CD14-positive monocyte (primary cell): ENCODE measurements around the gene FUZ. TPM values are rescaled to one million over a fixed set of nuclear protein-coding genes. Genes with fewer than 3 reads are reported as not detected.
A peak's percentile ranks its signal among the peaks of the same experiment; 100 is the strongest.

Experiments used
- DNase-seq, 3 donors: peaks; one replicate each; pipeline ENCODE4 v3.0.0-alpha.2; 2011 to 2022
- H2AFZ ChIP-seq: 2 replicates; pipeline ENCODE4 v1.6.0; 2012; ENCODE audit warnings: mild to moderate bottlenecking, low read depth, low read length, inconsistent platforms; ENCODE audit not compliant: insufficient read depth, poor library complexity, severe bottlenecking
- H3K27ac ChIP-seq, 2 donors: 1 replicate in 1 of 2; 2 replicates in 1 of 2; pipeline ENCODE4 v1.5.1; 2012 to 2013; ENCODE audit warnings: low read length in 2 of 2, control low read depth in 1 of 2, inconsistent platforms in 1 of 2, low read depth in 1 of 2, mild to moderate bottlenecking in 1 of 2
- H3K27me3 ChIP-seq, 2 donors: one replicate each; pipeline versions ENCODE4 v1.6.0 to v1.6.1; 2011 to 2013; ENCODE audit warnings: low read length in 2 of 2; ENCODE audit not compliant: control insufficient read depth in 2 of 2, insufficient read depth in 2 of 2
- H3K36me3 ChIP-seq, 2 donors: replicated peaks in 1 of 2; 1 replicate in 1 of 2; 2 replicates in 1 of 2; pipeline versions ENCODE4 v1.5.1 to v1.6.1; 2012 to 2013; ENCODE audit warnings: low read length in 2 of 2, control low read depth in 1 of 2, inconsistent platforms in 1 of 2, mild to moderate bottlenecking in 1 of 2; ENCODE audit not compliant: insufficient read depth in 2 of 2, control insufficient read depth in 1 of 2
- H3K4me1 ChIP-seq, 2 donors: 1 replicate in 1 of 2; 2 replicates in 1 of 2; pipeline versions ENCODE4 v1.5.1 to v1.6.1; 2012 to 2013; ENCODE audit warnings: low read length in 2 of 2, control low read depth in 1 of 2, inconsistent platforms in 1 of 2, mild to moderate bottlenecking in 1 of 2, moderate library complexity in 1 of 2; ENCODE audit not compliant: insufficient read depth in 2 of 2, control insufficient read depth in 1 of 2
- H3K4me2 ChIP-seq: replicated peaks from 2 replicates; pipeline ENCODE3; 2012; ENCODE audit warnings: low read length, moderate library complexity, mild to moderate bottlenecking; ENCODE audit not compliant: poor library complexity, severe bottlenecking; ENCODE audit errors: extremely low read depth
- H3K4me3 ChIP-seq, 3 experiments: fragments of 200-600 bp in 1 of 3; sonication (generic) in 1 of 3; replicated peaks in 1 of 3; 1 replicate in 2 of 3; 2 replicates in 1 of 3; pipeline ENCODE4 v1.5.1; 2011 to 2013; ENCODE audit warnings: low read length in 3 of 3, mild to moderate bottlenecking in 3 of 3, control low read depth in 2 of 3, low read depth in 2 of 3, inconsistent platforms in 1 of 3, moderate library complexity in 1 of 3
- H3K79me2 ChIP-seq: 2 replicates; pipeline ENCODE4 v1.6.0; 2012; ENCODE audit warnings: mild to moderate bottlenecking, control low read depth, inconsistent platforms, low read length, moderate library complexity; ENCODE audit not compliant: insufficient read depth
- H3K9ac ChIP-seq: 2 replicates; pipeline ENCODE4 v1.6.0; 2017; ENCODE audit warnings: low read length, mild to moderate bottlenecking; ENCODE audit not compliant: insufficient read depth, poor library complexity, severe bottlenecking
- H3K9me3 ChIP-seq, 2 donors: replicated peaks in 1 of 2; 1 replicate in 1 of 2; 2 replicates in 1 of 2; pipeline versions ENCODE4 v1.5.1 to v1.6.1; 2012 to 2013; ENCODE audit warnings: low read length in 2 of 2, control low read depth in 1 of 2; ENCODE audit not compliant: control insufficient read depth in 1 of 2, insufficient read depth in 1 of 2
- H4K20me1 ChIP-seq: 2 replicates; pipeline ENCODE4 v1.6.0; 2012; ENCODE audit warnings: mild to moderate bottlenecking, low read length, control low read depth, moderate library complexity; ENCODE audit not compliant: insufficient read depth
- H3K27ac Mint-ChIP-seq, 7 donors: one replicate each; pipeline ENCODE4 v1.8.0; 2020; ENCODE audit warnings: mild to moderate bottlenecking in 7 of 7, mixed read lengths in 7 of 7, moderate library complexity in 6 of 7, inconsistent platforms in 2 of 7
- H3K27me3 Mint-ChIP-seq, 3 donors: one replicate each; pipeline ENCODE4 v1.8.0; 2021 to 2022; ENCODE audit warnings: low read depth in 3 of 3, mild to moderate bottlenecking in 3 of 3, mixed read lengths in 3 of 3, moderate library complexity in 3 of 3, inconsistent platforms in 1 of 3
- H3K36me3 Mint-ChIP-seq, 2 donors: one replicate each; pipeline ENCODE4 v1.8.0; 2020; ENCODE audit warnings: mixed read lengths in 2 of 2, inconsistent platforms in 1 of 2, mild to moderate bottlenecking in 1 of 2
- H3K4me1 Mint-ChIP-seq: one replicate; pipeline ENCODE4 v1.8.0; 2020; ENCODE audit warnings: mild to moderate bottlenecking, mixed read lengths
- H3K4me3 Mint-ChIP-seq, 2 donors: one replicate each; pipeline ENCODE4 v1.8.0; 2020; ENCODE audit warnings: mild to moderate bottlenecking in 2 of 2, mixed read lengths in 2 of 2, moderate library complexity in 1 of 2
- H3K9me3 Mint-ChIP-seq, 7 donors: one replicate each; pipeline ENCODE4 v1.8.0; 2020 to 2022; ENCODE audit warnings: mixed read lengths in 7 of 7, mild to moderate bottlenecking in 6 of 7, moderate library complexity in 6 of 7, inconsistent platforms in 2 of 7
- WGBS: methylation state at CpG from one replicate; pipeline ENCODE4 v1.1.5; 2013; ENCODE audit warnings: missing lambda C conversion rate; ENCODE audit not compliant: insufficient coverage; 5-methylcytosine and 5-hydroxymethylcytosine counted together
- intact Hi-C, 2 donors: fragments of 100-400 bp; cut with micrococcal nuclease; formaldehyde crosslinking; loops; one replicate each; pipeline versions ENCODE4 v1.15.0 to v1.15.1; 2023
- polyA plus RNA-seq, 3 donors: library from polyadenylated mRNA; depleted of rRNA in 1 of 3; unstranded in 2 of 3; stranded (reverse) in 1 of 3; fragments of 300-500 nt in 2 of 3; fragments of >200 nt in 1 of 3; fragmentation: Illumina TruSeq in 2 of 3; gene quantifications; 1 replicate in 2 of 3; 2 replicates in 1 of 3; pipeline ENCODE4 v1.2.3, GENCODE V29; 2012 to 2021
- TF ChIP-seq, protein P1 (sequence below): fragments of 200-600 bp; IDR thresholded peaks from one replicate; pipeline ENCODE4 v1.8.0; 2022; ENCODE audit warnings: antibody characterized with exemption, mild to moderate bottlenecking

Gene FUZ
- polyA plus RNA-seq, 3 donors, result 5.3 to 16.7 (median 5.3) TPM

DNA sequence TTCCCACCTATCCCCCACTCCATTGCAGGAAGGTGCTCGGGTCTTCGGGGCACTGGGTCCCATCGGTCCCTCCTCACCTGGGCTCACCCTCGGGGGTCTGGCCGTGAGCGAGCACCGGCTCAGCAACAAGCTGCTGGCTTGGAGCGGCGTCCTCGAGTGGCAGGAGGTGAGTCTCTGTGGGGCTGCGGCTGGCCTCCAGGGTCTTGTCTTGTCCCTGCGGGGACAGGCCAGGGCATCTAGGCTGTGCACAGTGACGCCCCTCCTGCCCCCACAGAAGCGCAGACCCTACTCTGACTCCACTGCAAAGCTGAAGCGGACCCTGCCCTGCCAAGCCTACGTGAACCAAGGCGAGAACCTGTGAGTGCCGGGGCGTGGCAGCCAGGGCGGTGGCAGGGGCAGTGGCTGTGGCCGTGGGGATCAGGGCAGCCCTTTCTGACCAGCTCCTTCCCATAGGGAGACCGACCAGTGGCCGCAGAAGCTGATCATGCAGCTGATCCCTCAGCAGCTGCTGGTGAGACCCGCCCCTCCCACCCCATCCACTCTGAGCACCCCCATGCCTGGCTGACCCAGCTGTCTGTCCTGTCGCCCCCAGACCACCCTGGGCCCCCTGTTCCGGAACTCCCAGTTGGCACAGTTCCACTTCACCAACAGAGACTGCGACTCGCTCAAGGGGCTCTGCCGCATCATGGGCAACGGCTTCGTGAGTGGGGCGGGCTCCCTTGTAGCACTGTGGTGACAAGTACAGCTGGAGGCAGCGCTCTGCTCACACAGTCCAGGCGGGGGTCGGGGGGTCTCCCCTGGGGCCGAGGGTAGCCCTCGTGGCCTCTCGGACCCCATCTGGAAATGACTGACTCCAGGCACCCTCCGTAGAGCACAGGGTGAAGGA, 41.5 kb upstream of the FUZ start:
- peaks cover 26% of the 10 kb centered on the region for H3K4me1 Mint-ChIP-seq
- Histone ChIP-seq H3K36me3 (peaks cover 15 to 31% of the 10 kb centered on the region in 2 donors), H3K79me2 (peaks cover 20% of the 10 kb centered on the region), H3K4me1 (peaks cover 15 to 22% of the 10 kb centered on the region in 2 donors), H3K9me3 (peaks cover 0 to 4% of the 10 kb centered on the region in 2 donors), H3K27me3 (peaks cover 7 to 12% of the 10 kb centered on the region in 2 donors), H4K20me1 (peaks cover 74% of the 10 kb centered on the region), H3K9ac (no peak overlapping the region), H3K4me2 (no peak overlapping the region), H3K4me3 (no peak overlapping the region), H2AFZ (no peak overlapping the region), H3K27ac (no peak overlapping the region)
- TF ChIP-seq, protein P1, sequence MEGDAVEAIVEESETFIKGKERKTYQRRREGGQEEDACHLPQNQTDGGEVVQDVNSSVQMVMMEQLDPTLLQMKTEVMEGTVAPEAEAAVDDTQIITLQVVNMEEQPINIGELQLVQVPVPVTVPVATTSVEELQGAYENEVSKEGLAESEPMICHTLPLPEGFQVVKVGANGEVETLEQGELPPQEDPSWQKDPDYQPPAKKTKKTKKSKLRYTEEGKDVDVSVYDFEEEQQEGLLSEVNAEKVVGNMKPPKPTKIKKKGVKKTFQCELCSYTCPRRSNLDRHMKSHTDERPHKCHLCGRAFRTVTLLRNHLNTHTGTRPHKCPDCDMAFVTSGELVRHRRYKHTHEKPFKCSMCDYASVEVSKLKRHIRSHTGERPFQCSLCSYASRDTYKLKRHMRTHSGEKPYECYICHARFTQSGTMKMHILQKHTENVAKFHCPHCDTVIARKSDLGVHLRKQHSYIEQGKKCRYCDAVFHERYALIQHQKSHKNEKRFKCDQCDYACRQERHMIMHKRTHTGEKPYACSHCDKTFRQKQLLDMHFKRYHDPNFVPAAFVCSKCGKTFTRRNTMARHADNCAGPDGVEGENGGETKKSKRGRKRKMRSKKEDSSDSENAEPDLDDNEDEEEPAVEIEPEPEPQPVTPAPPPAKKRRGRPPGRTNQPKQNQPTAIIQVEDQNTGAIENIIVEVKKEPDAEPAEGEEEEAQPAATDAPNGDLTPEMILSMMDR, result no peak
- H3K4me3 Mint-ChIP-seq, result no peak overlapping the region
- H3K27me3 Mint-ChIP-seq, result peaks cover 13 to 16% (median 15%) of the 10 kb centered on the region in 3 donors
- peaks cover 18 to 38% of the 10 kb centered on the region in 2 donors for H3K36me3 Mint-ChIP-seq
- intact Hi-C loops, result loop anchor here in 1 of 2 donors (5.0 kb wide), 1 partner anchor 37 kb away; the partner anchor contains the start of gene MED25
- WGBS, result 94% methylated on average over 34 of the region's 39 CpGs
- DNase-seq, result no peak
- no peak overlapping the region for H3K27ac Mint-ChIP-seq
- peaks cover 0 to 5% (median 2%) of the 10 kb centered on the region in 7 donors for H3K9me3 Mint-ChIP-seq

- peaks cover 20% of the 10 kb centered on the region for H3K79me2 ChIP-seq
- H4K20me1 ChIP-seq, result peaks cover 68% of the 10 kb centered on the region
- WGBS, result 98% methylated on average over 5 of the region's 10 CpGs
- no peak overlapping the region for H3K9ac ChIP-seq
- H2AFZ ChIP-seq, result no peak overlapping the region
- H3K4me3 Mint-ChIP-seq, result peak overlapping the region in 1 of 2 donors; percentile 16
- DNase-seq, result no peak
- H3K27me3 ChIP-seq, result peaks cover 7 to 12% of the 10 kb centered on the region in 2 donors
- peaks cover 30% of the 10 kb centered on the region for H3K4me1 Mint-ChIP-seq
- peaks cover 10 to 25% of the 10 kb centered on the region in 2 donors for H3K36me3 ChIP-seq
- peaks cover 4 to 8% (median 7%) of the 10 kb centered on the region in 7 donors for H3K9me3 Mint-ChIP-seq
- no peak overlapping the region for H3K27ac ChIP-seq
- H3K36me3 Mint-ChIP-seq, result peaks cover 17 to 34% of the 10 kb centered on the region in 2 donors
- peak overlapping the region in 3 of 7 donors; percentile 16 to 74 (median 19) for H3K27ac Mint-ChIP-seq
- peaks cover 20 to 29% of the 10 kb centered on the region in 2 donors for H3K4me1 ChIP-seq
- TF ChIP-seq, protein P1, result no peak
- H3K4me3 ChIP-seq, result no peak overlapping the region
- intact Hi-C loops, result loop anchor here in 1 of 2 donors (5.0 kb wide), 1 partner anchor 37 kb away; the partner anchor contains the start of gene MED25
- peaks cover 15 to 16% (median 15%) of the 10 kb centered on the region in 3 donors for H3K27me3 Mint-ChIP-seq
- no peak overlapping the region for H3K4me2 ChIP-seq
- H3K9me3 ChIP-seq, result peaks cover 4% of the 10 kb centered on the region in 2 donors
These were observed 40.8 kb upstream of the FUZ start for GRCh38 chr19:49853852-49854377.
